CD4-positive, alpha-beta T cell (primary cell): ENCODE measurements around the gene AFDN. TPM values are rescaled to one million over a fixed set of nuclear protein-coding genes. Genes with fewer than 3 reads are reported as not detected.

Experiments used
- ATAC-seq: fragments of 200-7000 bp; cut with Tn5 transposase; one replicate; pipeline ENCODE4 v1.10.0; 2022; ENCODE audit warnings: mild to moderate bottlenecking; ENCODE audit not compliant: poor library complexity
- CTCF ChIA-PET: fragments of 350-600 bp; sonication (Branson Sonifier 250); formaldehyde crosslinking; loops from one replicate; lab custom pipeline; 2021; ENCODE audit warnings: antibody characterized with exemption, inconsistent platforms; lab: Charles Lee
- POLR2A ChIA-PET: fragments of 350-600 bp; sonication (Branson Sonifier 250); formaldehyde crosslinking; loops from one replicate; lab custom pipeline; 2021; ENCODE audit warnings: antibody characterized with exemption, inconsistent platforms; lab: Charles Lee
- DNase-seq, 14 experiments: peaks; one replicate each; pipeline ENCODE4 v3.0.0-alpha.2; 2013 to 2020; ENCODE audit warnings: mixed read lengths in 2 of 14
- H3K27ac ChIP-seq, 2 donors: one replicate each; pipeline versions ENCODE4 v1.5.1 to v1.7.0; 2013; ENCODE audit warnings: low read length in 2 of 2, low read depth in 1 of 2, mild to moderate bottlenecking in 1 of 2
- H3K27me3 ChIP-seq, 2 experiments: 1 replicate in 1 of 2; 2 replicates in 1 of 2; pipeline versions ENCODE4 v1.6.1 to v1.7.0; 2013; ENCODE audit warnings: low read length in 2 of 2, control low read depth in 1 of 2, mild to moderate bottlenecking in 1 of 2, moderate library complexity in 1 of 2; ENCODE audit not compliant: insufficient read depth in 2 of 2, control insufficient read depth in 1 of 2
- H3K36me3 ChIP-seq: one replicate; pipeline ENCODE4 v1.6.1; 2013; ENCODE audit warnings: low read length, control low read depth; ENCODE audit not compliant: insufficient read depth
- H3K4me1 ChIP-seq: one replicate; pipeline ENCODE4 v1.6.1; 2013; ENCODE audit warnings: low read length, control low read depth; ENCODE audit not compliant: insufficient read depth
- H3K4me3 ChIP-seq: one replicate; pipeline ENCODE4 v1.5.1; 2013; ENCODE audit warnings: mild to moderate bottlenecking, low read length, moderate library complexity
- H3K9me3 ChIP-seq, 2 experiments: 1 replicate in 1 of 2; 2 replicates in 1 of 2; pipeline versions ENCODE4 v1.6.1 to v1.7.0; 2013; ENCODE audit warnings: low read length in 2 of 2, mild to moderate bottlenecking in 2 of 2, control low read depth in 1 of 2, moderate library complexity in 1 of 2; ENCODE audit not compliant: control insufficient read depth in 1 of 2, insufficient read depth in 1 of 2
- H3K27ac Mint-ChIP-seq: one replicate; pipeline ENCODE4 v1.8.0; 2020; ENCODE audit warnings: mixed read lengths
- H3K27me3 Mint-ChIP-seq: one replicate; pipeline ENCODE4 v1.8.0; 2021; ENCODE audit warnings: mixed read lengths
- H3K36me3 Mint-ChIP-seq: one replicate; pipeline ENCODE4 v1.8.0; 2021; ENCODE audit warnings: low read depth, mixed read lengths
- H3K4me1 Mint-ChIP-seq: one replicate; pipeline ENCODE4 v1.8.0; 2021; ENCODE audit warnings: low read depth, mixed read lengths
- H3K4me3 Mint-ChIP-seq: one replicate; pipeline ENCODE4 v1.8.0; 2020; ENCODE audit warnings: mild to moderate bottlenecking, mixed read lengths
- H3K9me3 Mint-ChIP-seq: one replicate; pipeline ENCODE4 v1.8.0; 2020; ENCODE audit warnings: mixed read lengths
- intact Hi-C, 2 experiments: fragments of 100-400 bp; cut with DNase I in 1 of 2; cut with micrococcal nuclease in 1 of 2; formaldehyde crosslinking; loops; one replicate each; pipeline versions ENCODE4 v1.15.1 to v1.9.0; 2023 to 2025; cut with DNase I, micrococcal nuclease
- total RNA-seq, 174 experiments: library from RNA in 2 of 174; stranded (reverse) in 2 of 174; gene quantifications; one replicate each; pipeline ENCODE4 v1.2.3 and lab custom pipeline; 2021 to 2026
- TF ChIP-seq, protein P1 (sequence below): fragments of 200-600 bp; IDR thresholded peaks from one replicate; pipeline ENCODE4 v1.8.0; 2022; ENCODE audit warnings: antibody characterized with exemption, mild to moderate bottlenecking

Gene AFDN
- total RNA-seq, 2 experiments from 2014 or later = 9.1 to 10.2 TPM

DNA sequence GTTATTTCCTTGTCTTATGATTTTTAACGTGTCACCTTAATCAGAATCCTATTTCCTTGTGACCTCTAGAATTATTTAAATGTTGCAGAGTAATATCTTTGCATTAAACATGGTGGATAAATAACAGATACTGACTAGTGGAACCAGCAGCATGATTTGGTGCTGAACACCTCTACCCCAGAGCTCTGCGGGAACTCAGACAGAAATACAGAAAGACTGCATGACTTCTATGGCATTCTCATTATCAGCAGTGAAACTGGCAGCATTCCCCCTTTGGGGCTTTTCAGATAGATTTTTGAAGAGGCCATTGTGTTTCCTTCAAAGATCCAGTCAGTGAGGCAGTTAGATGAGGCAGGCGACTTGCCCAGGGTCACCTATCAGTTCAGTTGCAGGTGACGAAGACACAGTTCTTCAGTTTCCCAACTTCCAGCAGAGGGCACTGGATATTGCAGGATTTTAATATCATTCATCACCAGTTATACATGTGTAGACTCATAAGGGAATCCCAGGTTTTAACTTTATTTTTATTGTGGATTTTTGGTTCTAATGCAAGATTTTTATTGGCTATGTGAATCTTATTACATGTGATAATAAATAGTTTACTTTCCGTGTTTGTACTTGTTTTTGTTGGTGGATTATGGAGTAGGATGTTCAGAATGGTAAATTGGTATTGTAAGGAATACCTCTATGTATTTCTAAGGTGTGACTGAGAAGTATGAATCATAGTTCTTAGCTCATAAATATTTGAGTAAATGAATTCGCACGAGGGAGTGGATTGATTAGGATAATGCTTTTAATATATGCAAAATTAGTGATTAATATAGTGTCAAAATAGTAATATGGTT is 81.3 kb downstream of the AFDN start:
- Mint-ChIP-seq H3K27ac (no peak overlapping the region), H3K4me1 (no peaks in the 10 kb centered on the region), H3K27me3 (peaks cover 4% of the 10 kb centered on the region), H3K36me3 (no peaks in the 10 kb centered on the region), H3K9me3 (no peaks in the 10 kb centered on the region), H3K4me3 (no peak overlapping the region)
- DNase-seq (no peak), ATAC-seq (no peak)
- no peak overlapping the region for H3K27ac ChIP-seq
- intact Hi-C loops = no loop called here
- CTCF ChIA-PET = no interaction called here
- no peaks in the 10 kb centered on the region for H3K27me3 ChIP-seq
- H3K36me3 ChIP-seq = no peaks in the 10 kb centered on the region
- TF ChIP-seq, protein P1, sequence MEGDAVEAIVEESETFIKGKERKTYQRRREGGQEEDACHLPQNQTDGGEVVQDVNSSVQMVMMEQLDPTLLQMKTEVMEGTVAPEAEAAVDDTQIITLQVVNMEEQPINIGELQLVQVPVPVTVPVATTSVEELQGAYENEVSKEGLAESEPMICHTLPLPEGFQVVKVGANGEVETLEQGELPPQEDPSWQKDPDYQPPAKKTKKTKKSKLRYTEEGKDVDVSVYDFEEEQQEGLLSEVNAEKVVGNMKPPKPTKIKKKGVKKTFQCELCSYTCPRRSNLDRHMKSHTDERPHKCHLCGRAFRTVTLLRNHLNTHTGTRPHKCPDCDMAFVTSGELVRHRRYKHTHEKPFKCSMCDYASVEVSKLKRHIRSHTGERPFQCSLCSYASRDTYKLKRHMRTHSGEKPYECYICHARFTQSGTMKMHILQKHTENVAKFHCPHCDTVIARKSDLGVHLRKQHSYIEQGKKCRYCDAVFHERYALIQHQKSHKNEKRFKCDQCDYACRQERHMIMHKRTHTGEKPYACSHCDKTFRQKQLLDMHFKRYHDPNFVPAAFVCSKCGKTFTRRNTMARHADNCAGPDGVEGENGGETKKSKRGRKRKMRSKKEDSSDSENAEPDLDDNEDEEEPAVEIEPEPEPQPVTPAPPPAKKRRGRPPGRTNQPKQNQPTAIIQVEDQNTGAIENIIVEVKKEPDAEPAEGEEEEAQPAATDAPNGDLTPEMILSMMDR = no peak
- POLR2A ChIA-PET = no interaction called here
- H3K4me1 ChIP-seq = no peaks in the 10 kb centered on the region
- no peaks in the 10 kb centered on the region for H3K9me3 ChIP-seq
- H3K4me3 ChIP-seq = no peak overlapping the region

DNA sequence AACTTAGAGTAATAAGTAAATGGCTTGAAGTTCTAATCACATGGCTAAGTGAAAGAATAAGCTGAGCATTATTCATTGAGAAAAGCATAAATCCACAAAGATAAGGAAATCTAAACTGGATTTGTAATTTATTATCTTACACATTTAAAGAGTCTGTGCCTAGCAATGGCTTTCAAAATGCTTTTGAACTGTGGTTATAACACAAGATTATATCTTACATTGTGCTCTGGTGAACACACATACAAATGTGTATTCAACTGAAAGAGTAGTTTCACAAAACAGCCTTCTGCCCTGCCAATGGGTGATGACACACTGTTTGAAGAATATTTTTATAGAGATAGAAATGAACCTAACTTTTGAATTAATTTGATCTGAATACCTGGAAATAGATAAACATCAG is 83.3 kb downstream of the AFDN start:
- DNase-seq = no peak
- H3K9me3 Mint-ChIP-seq = no peaks in the 10 kb centered on the region
- H3K4me3 Mint-ChIP-seq = no peak overlapping the region
- no peak for ATAC-seq
- no peaks in the 10 kb centered on the region for H3K4me1 ChIP-seq
- ChIA-PET POLR2A (no interaction called here), CTCF (no interaction called here)
- peaks cover 4% of the 10 kb centered on the region for H3K27me3 Mint-ChIP-seq
- H3K4me1 Mint-ChIP-seq = no peaks in the 10 kb centered on the region
- H3K27ac Mint-ChIP-seq = no peak overlapping the region
- no peaks in the 10 kb centered on the region for H3K36me3 Mint-ChIP-seq
- intact Hi-C loops = no loop called here
- H3K4me3 ChIP-seq = no peak overlapping the region
- no peaks in the 10 kb centered on the region for H3K9me3 ChIP-seq
- no peaks in the 10 kb centered on the region for H3K36me3 ChIP-seq
- H3K27me3 ChIP-seq = no peaks in the 10 kb centered on the region
- no peak overlapping the region for H3K27ac ChIP-seq
- TF ChIP-seq, protein P1 = no peak

DNA sequence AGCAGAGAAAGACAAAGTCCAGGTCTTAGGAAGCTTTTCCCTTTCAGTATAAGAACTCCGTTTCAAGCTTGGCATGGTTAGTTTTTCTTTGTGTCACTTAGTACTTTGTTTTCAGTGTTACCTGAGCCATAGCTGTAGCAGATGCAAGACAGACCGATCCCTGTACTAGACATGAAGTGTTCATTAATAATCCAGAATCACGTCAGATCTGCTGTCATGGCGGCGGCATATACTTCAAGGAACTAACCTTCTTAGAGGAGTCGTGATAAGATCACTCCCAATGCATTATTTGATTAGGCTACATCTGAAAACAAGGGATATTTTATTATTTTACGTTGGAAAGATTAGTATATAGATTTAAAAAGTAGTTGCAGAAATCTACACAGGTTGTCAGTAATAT is 83.9 kb downstream of the AFDN start:
- intact Hi-C loops = no loop called here
- H3K4me3 ChIP-seq = no peak overlapping the region
- Mint-ChIP-seq H3K9me3 (no peaks in the 10 kb centered on the region), H3K4me1 (no peaks in the 10 kb centered on the region), H3K27me3 (peaks cover 7% of the 10 kb centered on the region), H3K4me3 (no peak overlapping the region), H3K27ac (no peak overlapping the region), H3K36me3 (no peaks in the 10 kb centered on the region)
- H3K36me3 ChIP-seq = no peaks in the 10 kb centered on the region
- no peak for DNase-seq
- ChIA-PET POLR2A (no interaction called here), CTCF (no interaction called here)
- no peaks in the 10 kb centered on the region for H3K27me3 ChIP-seq
- ATAC-seq = no peak
- H3K4me1 ChIP-seq = no peaks in the 10 kb centered on the region
- no peaks in the 10 kb centered on the region for H3K9me3 ChIP-seq
- no peak overlapping the region for H3K27ac ChIP-seq
- TF ChIP-seq, protein P1 = no peak
